MCF 10A (cell line): Measurements from ENCODE around the gene DACH1. TPM values are rescaled to one million over a fixed set of nuclear protein-coding genes. Genes with fewer than 3 reads are reported as not detected.

Experiments
- BruUV-seq: library from RNA; stranded (reverse); fragments of 400-500 nt; replicated peaks from 2 replicates; lab custom pipeline; 2021; lab: Mats Ljungman, UMichigan
- CTCF ChIA-PET: fragments of 300-600 bp; sonication (Branson Sonifier 250); formaldehyde crosslinking; extraction: SDS; loops from one replicate; lab custom pipeline; 2021; ENCODE audit warnings: antibody characterized with exemption, inconsistent platforms; lab: Yijun Ruan, JAX
- POLR2A ChIA-PET: fragments of 300-600, 350-650 bp; sonication (Branson Sonifier 250); formaldehyde crosslinking; extraction: SDS; loops from one replicate; lab custom pipeline; 2020; ENCODE audit warnings: antibody characterized with exemption, inconsistent platforms; lab: Yijun Ruan, JAX
- DNase-seq: peaks from one replicate; pipeline ENCODE4 v3.0.0-alpha.2; 2018; ENCODE audit not compliant: unreplicated experiment
- H3K27ac Mint-ChIP-seq: one replicate; pipeline ENCODE4 v1.8.0; 2022; ENCODE audit warnings: mild to moderate bottlenecking, low read depth, mixed read lengths; ENCODE audit not compliant: unreplicated experiment
- H3K27me3 Mint-ChIP-seq: one replicate; pipeline ENCODE4 v1.8.0; 2022; ENCODE audit warnings: mixed read lengths; ENCODE audit not compliant: insufficient read depth, unreplicated experiment
- H3K36me3 Mint-ChIP-seq: one replicate; pipeline ENCODE4 v1.8.0; 2022; ENCODE audit warnings: mild to moderate bottlenecking, moderate library complexity, mixed read lengths; ENCODE audit not compliant: insufficient read depth, unreplicated experiment
- H3K4me1 Mint-ChIP-seq: one replicate; pipeline ENCODE4 v1.8.0; 2022; ENCODE audit warnings: mixed read lengths; ENCODE audit not compliant: insufficient read depth, unreplicated experiment
- H3K4me3 Mint-ChIP-seq: one replicate; pipeline ENCODE4 v1.8.0; 2022; ENCODE audit warnings: mild to moderate bottlenecking, moderate library complexity, mixed read lengths; ENCODE audit not compliant: unreplicated experiment
- H3K9me3 Mint-ChIP-seq: one replicate; pipeline ENCODE4 v1.8.0; 2022; ENCODE audit warnings: mixed read lengths; ENCODE audit not compliant: unreplicated experiment
- intact Hi-C: fragments of 100-400 bp; cut with micrococcal nuclease; formaldehyde crosslinking; loops from 2 replicates; pipeline ENCODE4 v1.14.1; 2022
- total RNA-seq: library from RNA; stranded (reverse); gene quantifications from 2 replicates; pipeline ENCODE4 v1.2.3, GENCODE V29; 2022
- TF ChIP-seq, protein P1 (sequence below): fragments of 200-600 bp; IDR thresholded peaks from one replicate; pipeline ENCODE4 v1.8.0; 2022; ENCODE audit warnings: antibody characterized with exemption, mild to moderate bottlenecking; ENCODE audit not compliant: unreplicated experiment

The DACH1 gene
- total RNA-seq, 1 experiment from 2014 or later: not detected

DNA sequence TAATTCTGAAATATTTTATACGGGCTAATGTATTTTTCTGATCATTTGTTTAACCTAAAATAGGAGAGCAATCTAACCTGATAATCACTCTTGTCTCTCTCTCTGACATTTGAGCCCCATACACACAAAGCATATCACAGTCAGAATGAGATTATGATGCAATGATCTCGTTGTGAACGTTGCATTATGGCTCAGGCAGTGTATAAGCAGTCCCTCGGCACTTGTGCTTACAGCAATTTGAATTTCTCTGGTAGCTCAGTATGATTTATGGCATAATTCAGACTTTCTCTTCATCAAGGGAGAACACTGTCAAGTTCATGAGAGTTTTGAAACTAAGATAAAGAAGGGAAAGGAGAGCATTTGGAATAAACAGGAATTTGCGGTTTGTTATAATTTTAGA is 256.1 kb downstream of the DACH1 start:
- POLR2A ChIA-PET: no interaction called here
- H3K9me3 Mint-ChIP-seq: no peaks in the 10 kb centered on the region
- intact Hi-C loops: no loop called here
- H3K27me3 Mint-ChIP-seq: peaks cover 65% of the 10 kb centered on the region
- BruUV-seq: no TSS peak
- TF ChIP-seq, protein P1, sequence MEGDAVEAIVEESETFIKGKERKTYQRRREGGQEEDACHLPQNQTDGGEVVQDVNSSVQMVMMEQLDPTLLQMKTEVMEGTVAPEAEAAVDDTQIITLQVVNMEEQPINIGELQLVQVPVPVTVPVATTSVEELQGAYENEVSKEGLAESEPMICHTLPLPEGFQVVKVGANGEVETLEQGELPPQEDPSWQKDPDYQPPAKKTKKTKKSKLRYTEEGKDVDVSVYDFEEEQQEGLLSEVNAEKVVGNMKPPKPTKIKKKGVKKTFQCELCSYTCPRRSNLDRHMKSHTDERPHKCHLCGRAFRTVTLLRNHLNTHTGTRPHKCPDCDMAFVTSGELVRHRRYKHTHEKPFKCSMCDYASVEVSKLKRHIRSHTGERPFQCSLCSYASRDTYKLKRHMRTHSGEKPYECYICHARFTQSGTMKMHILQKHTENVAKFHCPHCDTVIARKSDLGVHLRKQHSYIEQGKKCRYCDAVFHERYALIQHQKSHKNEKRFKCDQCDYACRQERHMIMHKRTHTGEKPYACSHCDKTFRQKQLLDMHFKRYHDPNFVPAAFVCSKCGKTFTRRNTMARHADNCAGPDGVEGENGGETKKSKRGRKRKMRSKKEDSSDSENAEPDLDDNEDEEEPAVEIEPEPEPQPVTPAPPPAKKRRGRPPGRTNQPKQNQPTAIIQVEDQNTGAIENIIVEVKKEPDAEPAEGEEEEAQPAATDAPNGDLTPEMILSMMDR: no peak
- DNase-seq: no peak
- no peaks in the 10 kb centered on the region for H3K36me3 Mint-ChIP-seq
- H3K4me3 Mint-ChIP-seq: no peak overlapping the region
- CTCF ChIA-PET: no interaction called here
- no peak overlapping the region for H3K27ac Mint-ChIP-seq
- no peaks in the 10 kb centered on the region for H3K4me1 Mint-ChIP-seq

GRCh38 chr13:71609271-71609670 is 257.7 kb downstream of the DACH1 start:
- no peak overlapping the region for H3K27ac Mint-ChIP-seq
- no peaks in the 10 kb centered on the region for H3K36me3 Mint-ChIP-seq
- no peaks in the 10 kb centered on the region for H3K4me1 Mint-ChIP-seq
- no TSS peak for BruUV-seq
- intact Hi-C loops: no loop called here
- DNase-seq: no peak
- peaks cover 63% of the 10 kb centered on the region for H3K27me3 Mint-ChIP-seq
- no peak overlapping the region for H3K4me3 Mint-ChIP-seq
- H3K9me3 Mint-ChIP-seq: no peaks in the 10 kb centered on the region
- POLR2A ChIA-PET: no interaction called here
- CTCF ChIA-PET: no interaction called here
- TF ChIP-seq, protein P1: no peak

DNA sequence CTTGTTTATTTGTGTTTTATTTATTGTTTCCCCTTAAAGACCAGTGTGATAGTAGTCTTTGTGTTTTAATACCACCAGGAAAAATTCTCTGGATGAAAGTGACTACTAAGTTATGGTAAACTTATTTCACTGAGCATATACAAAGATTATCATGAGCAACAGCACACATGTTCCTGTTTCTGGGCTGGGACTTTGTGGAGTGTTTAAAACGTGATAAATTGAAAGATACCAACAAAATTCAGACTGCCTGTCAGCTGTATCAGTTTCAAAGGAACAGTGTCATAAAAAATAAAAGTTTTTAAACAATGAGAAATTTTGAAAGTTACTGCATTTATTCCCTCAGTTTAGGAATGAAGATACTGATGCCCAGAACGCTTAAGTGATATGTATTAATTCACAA is 259.4 kb downstream of the DACH1 start:
- no peak for DNase-seq
- H3K9me3 Mint-ChIP-seq: no peaks in the 10 kb centered on the region
- TF ChIP-seq, protein P1: no peak
- no TSS peak for BruUV-seq
- POLR2A ChIA-PET: no interaction called here
- no peak overlapping the region for H3K27ac Mint-ChIP-seq
- CTCF ChIA-PET: no interaction called here
- no peak overlapping the region for H3K4me3 Mint-ChIP-seq
- no peaks in the 10 kb centered on the region for H3K36me3 Mint-ChIP-seq
- intact Hi-C loops: no loop called here
- H3K27me3 Mint-ChIP-seq: peaks cover 51% of the 10 kb centered on the region
- H3K4me1 Mint-ChIP-seq: no peaks in the 10 kb centered on the region

GRCh38 chr13:71606818-71607217 is 260.2 kb downstream of the DACH1 start:
- ChIA-PET CTCF (no interaction called here), POLR2A (no interaction called here)
- Mint-ChIP-seq H3K27me3 (peaks cover 51% of the 10 kb centered on the region), H3K4me1 (no peaks in the 10 kb centered on the region), H3K4me3 (no peak overlapping the region), H3K9me3 (no peaks in the 10 kb centered on the region), H3K27ac (no peak overlapping the region), H3K36me3 (no peaks in the 10 kb centered on the region)
- DNase-seq: no peak
- no TSS peak for BruUV-seq
- TF ChIP-seq, protein P1: no peak
- intact Hi-C loops: no loop called here
